ENCODE measurements around the gene DRD1.
"Not testable (repeated sequence)": the region's sequence is repeated elsewhere in the genome, so short reads cannot be mapped to it uniquely, and the experiment has no call there.

DRD1 gene

DNA sequence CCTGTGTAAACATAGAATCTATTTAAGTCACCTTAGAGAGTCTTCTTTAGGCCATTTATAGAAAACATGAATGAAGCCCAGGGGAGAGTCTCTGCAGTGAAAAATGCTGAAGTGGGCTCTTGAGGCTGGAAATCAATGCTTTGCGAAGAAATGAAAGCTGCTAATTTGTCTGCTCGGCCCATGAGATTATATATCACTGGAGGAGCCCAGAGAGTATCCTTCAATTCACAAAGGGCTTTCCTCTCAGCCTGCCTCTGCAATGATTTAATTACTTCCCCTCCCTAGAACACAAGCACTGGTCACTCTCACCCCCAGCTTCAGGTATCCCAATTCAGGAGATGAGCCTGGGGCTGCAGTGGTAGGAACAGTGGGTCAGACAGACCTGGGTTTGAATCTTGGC lies 8.2 kb upstream of the DRD1 start:
- H3K36me3 ChIP-seq (ENCODE audit: control insufficient read depth, insufficient read depth, low read length): no peaks in the 10 kb centered on the region
- H3K27me3 ChIP-seq (replicated peaks; ENCODE audit: control insufficient read depth, insufficient read depth, low read length): no peaks in the 10 kb centered on the region
- no peak for DNase-seq (ENCODE audit: extremely low read depth, insufficient read length)
- no peak overlapping the region for H3K4me3 ChIP-seq (replicated peaks; ENCODE audit: low read depth, low read length)
- TF ChIP-seq, protein P1, sequence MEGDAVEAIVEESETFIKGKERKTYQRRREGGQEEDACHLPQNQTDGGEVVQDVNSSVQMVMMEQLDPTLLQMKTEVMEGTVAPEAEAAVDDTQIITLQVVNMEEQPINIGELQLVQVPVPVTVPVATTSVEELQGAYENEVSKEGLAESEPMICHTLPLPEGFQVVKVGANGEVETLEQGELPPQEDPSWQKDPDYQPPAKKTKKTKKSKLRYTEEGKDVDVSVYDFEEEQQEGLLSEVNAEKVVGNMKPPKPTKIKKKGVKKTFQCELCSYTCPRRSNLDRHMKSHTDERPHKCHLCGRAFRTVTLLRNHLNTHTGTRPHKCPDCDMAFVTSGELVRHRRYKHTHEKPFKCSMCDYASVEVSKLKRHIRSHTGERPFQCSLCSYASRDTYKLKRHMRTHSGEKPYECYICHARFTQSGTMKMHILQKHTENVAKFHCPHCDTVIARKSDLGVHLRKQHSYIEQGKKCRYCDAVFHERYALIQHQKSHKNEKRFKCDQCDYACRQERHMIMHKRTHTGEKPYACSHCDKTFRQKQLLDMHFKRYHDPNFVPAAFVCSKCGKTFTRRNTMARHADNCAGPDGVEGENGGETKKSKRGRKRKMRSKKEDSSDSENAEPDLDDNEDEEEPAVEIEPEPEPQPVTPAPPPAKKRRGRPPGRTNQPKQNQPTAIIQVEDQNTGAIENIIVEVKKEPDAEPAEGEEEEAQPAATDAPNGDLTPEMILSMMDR (IDR thresholded peaks at IDR 0.05; ENCODE audit: insufficient read depth, low read length, poor library complexity, severe bottlenecking): no peak

DNA sequence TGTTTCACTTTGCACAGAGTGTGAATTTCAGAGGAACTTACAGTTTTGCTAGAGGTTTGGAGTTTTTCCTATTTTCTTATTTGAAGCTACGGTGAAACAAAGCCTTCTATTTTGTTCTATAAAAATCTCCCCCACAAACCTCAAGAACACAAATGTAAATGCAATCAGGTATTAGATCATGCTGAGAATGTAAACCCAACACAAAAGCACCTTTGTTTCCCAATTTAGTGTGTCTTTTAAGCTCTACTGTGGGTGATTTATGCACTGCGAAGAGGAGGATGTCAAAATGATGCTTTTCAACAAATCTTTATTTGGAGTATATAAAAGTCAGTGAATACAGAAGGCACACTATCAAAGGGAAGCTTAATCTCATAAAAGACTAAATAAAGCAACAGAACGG lies 4.3 kb upstream of the DRD1 start:
- no peak overlapping the region for H3K4me3 ChIP-seq (replicated peaks; ENCODE audit: low read depth, low read length)
- TF ChIP-seq, protein P1 (IDR thresholded peaks at IDR 0.05; ENCODE audit: insufficient read depth, low read length, poor library complexity, severe bottlenecking): no peak
- no peak for DNase-seq (ENCODE audit: extremely low read depth, insufficient read length)
- no peaks in the 10 kb centered on the region for H3K36me3 ChIP-seq (ENCODE audit: control insufficient read depth, insufficient read depth, low read length)
- H3K27me3 ChIP-seq (replicated peaks; ENCODE audit: control insufficient read depth, insufficient read depth, low read length): no peaks in the 10 kb centered on the region; the same call in 1 of the 2 replicates

DNA sequence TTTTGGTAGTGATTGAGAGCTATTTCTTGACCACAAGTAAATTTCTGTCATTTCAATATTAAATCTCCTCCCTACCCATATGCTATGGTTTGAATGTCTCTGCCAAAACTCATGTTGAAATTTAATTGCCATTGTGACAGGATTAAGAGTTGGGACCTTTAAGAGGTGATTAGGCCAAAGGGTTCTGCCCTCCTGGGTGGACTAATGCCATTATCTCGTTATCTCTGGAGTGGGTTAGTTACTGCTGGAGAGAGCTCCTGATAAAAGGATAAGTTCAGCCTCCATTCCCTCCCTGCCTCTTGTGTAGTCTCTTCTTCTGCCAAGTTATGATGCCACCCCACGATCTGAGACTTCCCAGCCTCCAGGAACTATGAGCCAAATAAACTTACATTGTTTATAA lies 3.6 kb upstream of the DRD1 start:
- Histone ChIP-seq H3K27me3 (replicated peaks; ENCODE audit: control insufficient read depth, insufficient read depth, low read length) (no peaks in the 10 kb centered on the region; the same call in 1 of the 2 replicates), H3K4me3 (replicated peaks; ENCODE audit: low read depth, low read length) (no peak overlapping the region), H3K36me3 (ENCODE audit: control insufficient read depth, insufficient read depth, low read length) (no peaks in the 10 kb centered on the region)
- TF ChIP-seq, protein P1 (IDR thresholded peaks at IDR 0.05; ENCODE audit: insufficient read depth, low read length, poor library complexity, severe bottlenecking): no peak
- DNase-seq (ENCODE audit: extremely low read depth, insufficient read length): no peak

DNA sequence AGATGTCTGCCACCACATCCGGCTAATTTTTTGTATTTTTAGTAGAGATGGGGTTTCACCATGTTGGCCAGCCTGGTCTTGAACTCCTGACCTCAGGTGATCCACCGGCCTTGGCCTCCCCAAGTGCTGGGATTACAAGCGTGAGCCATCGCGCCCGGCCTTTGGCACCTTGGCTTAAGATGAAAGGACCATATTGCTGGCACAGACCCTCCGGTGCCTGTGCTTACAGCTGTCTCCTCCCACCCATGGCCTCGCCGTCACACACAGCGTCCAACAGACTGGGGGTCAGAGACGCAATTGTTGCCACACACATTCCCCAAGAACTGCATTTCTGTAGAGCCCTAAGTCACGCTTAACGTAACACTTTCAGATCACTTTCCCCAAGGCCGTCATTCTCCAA lies 2.4 kb upstream of the DRD1 start:
- H3K4me3 ChIP-seq (replicated peaks; ENCODE audit: low read depth, low read length); H3K36me3 ChIP-seq (ENCODE audit: control insufficient read depth, insufficient read depth, low read length); H3K27me3 ChIP-seq (replicated peaks; ENCODE audit: control insufficient read depth, insufficient read depth, low read length); DNase-seq (ENCODE audit: extremely low read depth, insufficient read length): not testable (repeated sequence)

DNA sequence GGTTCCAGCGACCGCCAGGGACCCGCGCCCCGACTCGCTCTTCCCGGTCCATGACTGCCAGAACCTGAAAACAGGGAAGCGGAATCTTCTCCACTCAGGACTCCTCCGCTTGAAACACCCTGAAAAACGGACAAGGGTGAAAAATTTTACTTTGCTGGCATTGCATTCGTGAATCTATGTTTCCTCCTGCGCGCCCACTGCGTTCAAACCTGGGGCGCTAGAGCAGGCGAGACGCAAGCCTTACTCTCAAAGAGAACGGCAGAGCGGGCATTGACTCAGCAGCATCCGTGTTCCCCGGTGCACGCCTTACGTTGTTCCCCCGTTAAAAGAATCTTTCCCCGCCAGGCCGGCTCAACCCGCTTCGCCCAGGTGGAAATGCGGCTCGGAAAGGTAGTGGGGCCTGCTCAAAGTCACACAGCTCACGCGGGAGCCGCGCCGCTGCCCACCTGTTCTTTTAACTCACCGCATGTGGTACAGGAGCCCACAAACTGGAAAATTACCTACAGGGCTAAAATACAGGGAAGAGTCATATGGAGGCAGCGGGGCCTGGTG lies 999 bp upstream of the DRD1 start:
- Histone ChIP-seq H3K27me3 (replicated peaks; ENCODE audit: control insufficient read depth, insufficient read depth, low read length) (no peaks in the 10 kb centered on the region; the same call in 1 of the 2 replicates), H3K4me3 (replicated peaks; ENCODE audit: low read depth, low read length) (no peak overlapping the region), H3K36me3 (ENCODE audit: control insufficient read depth, insufficient read depth, low read length) (no peaks in the 10 kb centered on the region)
- TF ChIP-seq, protein P1 (IDR thresholded peaks at IDR 0.05; ENCODE audit: insufficient read depth, low read length, poor library complexity, severe bottlenecking): no peak
- no peak for DNase-seq (ENCODE audit: extremely low read depth, insufficient read length)

DNA sequence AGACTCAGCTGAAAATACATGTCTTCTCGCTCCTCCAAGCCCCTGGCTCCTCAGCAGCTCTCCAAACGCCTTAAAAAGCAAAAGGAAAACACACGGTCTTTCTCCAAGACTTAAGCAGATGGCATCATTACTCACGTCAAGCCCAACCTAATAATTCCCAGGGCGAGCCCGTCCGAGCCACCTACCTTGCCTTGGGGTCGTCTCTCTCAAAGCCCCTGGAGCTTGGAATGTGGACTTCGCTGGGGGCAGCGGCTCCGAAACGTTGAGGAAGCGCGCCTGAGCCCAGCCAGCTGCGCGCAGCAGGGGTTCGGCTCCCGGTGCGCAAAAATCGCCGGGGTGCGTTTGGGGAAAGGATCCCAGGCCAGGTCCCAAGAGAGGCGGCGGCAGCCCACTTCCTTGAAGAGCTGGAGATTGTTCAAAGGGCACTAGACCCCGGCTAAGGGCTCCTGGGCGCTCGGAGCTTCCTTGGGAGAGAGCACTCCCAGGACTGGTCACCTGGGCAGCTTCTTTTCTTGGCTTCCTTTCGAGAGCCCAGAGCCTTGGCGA lies 395 bp downstream of the DRD1 start:
- Histone ChIP-seq H3K36me3 (ENCODE audit: control insufficient read depth, insufficient read depth, low read length) (no peaks in the 10 kb centered on the region), H3K27me3 (replicated peaks; ENCODE audit: control insufficient read depth, insufficient read depth, low read length) (no peaks in the 10 kb centered on the region; the same call in 1 of the 2 replicates), H3K4me3 (replicated peaks; ENCODE audit: low read depth, low read length) (no peak overlapping the region)
- DNase-seq (ENCODE audit: extremely low read depth, insufficient read length): no peak
- TF ChIP-seq, protein P1 (IDR thresholded peaks at IDR 0.05; ENCODE audit: insufficient read depth, low read length, poor library complexity, severe bottlenecking): no peak
